Measurements from ENCODE around the gene APMAP. TPM values are rescaled to one million over a fixed set of nuclear protein-coding genes. Genes with fewer than 3 reads are reported as not detected.
A peak's percentile ranks its signal among the peaks of the same experiment; 100 is the strongest.

The APMAP gene
- total RNA-seq, 1 donor from 2014 or later = 71.7 TPM

DNA sequence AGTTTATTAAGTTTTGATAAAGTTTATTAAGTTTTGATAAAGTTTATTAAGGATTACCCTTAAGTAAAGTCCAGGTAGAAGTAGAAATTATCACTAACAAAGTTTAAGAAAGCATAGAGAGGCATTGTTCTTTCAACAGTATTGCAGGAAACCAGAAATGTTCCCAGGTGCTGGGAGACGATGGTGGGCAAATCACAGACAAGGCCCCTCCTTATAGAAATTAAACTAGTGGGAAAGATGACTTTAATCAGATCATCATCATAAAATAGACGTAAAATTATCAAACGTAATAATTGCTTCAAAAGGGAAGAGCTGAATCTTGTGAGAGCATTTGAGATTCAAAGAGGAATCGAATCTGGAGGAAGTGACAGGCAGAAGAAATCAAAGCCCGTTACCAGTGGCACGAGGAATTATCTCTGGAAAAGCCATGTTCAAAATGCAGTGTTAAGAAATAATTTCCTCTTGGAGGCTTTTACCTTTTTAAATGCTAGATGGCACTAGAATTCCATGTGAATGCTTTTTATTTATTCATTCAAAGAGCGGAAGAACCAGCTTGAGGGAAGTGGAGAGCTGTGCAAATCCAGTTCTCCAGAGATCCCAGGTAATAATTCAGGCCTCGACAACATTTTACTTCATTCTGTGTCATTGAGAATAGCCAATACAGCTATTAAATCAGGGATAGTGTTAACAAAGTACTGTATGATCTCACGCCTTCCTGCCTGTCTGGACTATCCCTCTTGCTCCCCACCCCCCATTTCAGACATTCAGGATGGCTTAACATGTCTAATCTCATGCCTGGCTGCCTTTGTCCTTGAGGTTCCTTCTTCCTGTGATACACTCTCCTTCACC is 1.0 kb upstream of the APMAP start:
- Histone ChIP-seq H3K36me3 (no peaks in the 10 kb centered on the region), H4K20me1 (ENCODE audit: low read depth) (peaks cover 11% of the 10 kb centered on the region), H3K27ac (no peak overlapping the region), H3K79me2 (ENCODE audit: low read depth) (peaks cover 35% of the 10 kb centered on the region), H3F3A (ENCODE audit: low read depth) (no peaks in the 10 kb centered on the region), H3K4me3 (peak overlapping the region; percentile 53), H2AFZ (replicated peaks) (no peak overlapping the region), H3K4me1 (peaks cover 13% of the 10 kb centered on the region), H3K9me3 (ENCODE audit: low read depth) (no peaks in the 10 kb centered on the region), H3K27me3 (peaks cover 52% of the 10 kb centered on the region), H3K4me2 (peak overlapping the region; percentile 87), H3K9ac (no peak overlapping the region)
- Mint-ChIP-seq H3K36me3 (no peaks in the 10 kb centered on the region), H3K4me3 (peak overlapping the region; percentile 98), H3K27me3 (ENCODE audit: insufficient read depth, low read depth) (peaks cover 10% of the 10 kb centered on the region), H3K4me1 (peaks cover 39% of the 10 kb centered on the region), H3K27ac (no peak overlapping the region), H3K9me3 (no peaks in the 10 kb centered on the region)
- DNase-seq (ENCODE audit: low spot score) = no peak
- TF ChIP-seq EZH2phosphoT487 (IDR thresholded peaks at IDR 0.05) (no peak), EZH2 (IDR thresholded peaks at IDR 0.05) (no peak)
- TF ChIP-seq, protein P1, sequence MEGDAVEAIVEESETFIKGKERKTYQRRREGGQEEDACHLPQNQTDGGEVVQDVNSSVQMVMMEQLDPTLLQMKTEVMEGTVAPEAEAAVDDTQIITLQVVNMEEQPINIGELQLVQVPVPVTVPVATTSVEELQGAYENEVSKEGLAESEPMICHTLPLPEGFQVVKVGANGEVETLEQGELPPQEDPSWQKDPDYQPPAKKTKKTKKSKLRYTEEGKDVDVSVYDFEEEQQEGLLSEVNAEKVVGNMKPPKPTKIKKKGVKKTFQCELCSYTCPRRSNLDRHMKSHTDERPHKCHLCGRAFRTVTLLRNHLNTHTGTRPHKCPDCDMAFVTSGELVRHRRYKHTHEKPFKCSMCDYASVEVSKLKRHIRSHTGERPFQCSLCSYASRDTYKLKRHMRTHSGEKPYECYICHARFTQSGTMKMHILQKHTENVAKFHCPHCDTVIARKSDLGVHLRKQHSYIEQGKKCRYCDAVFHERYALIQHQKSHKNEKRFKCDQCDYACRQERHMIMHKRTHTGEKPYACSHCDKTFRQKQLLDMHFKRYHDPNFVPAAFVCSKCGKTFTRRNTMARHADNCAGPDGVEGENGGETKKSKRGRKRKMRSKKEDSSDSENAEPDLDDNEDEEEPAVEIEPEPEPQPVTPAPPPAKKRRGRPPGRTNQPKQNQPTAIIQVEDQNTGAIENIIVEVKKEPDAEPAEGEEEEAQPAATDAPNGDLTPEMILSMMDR (IDR thresholded peaks at IDR 0.05) = no peak

DNA sequence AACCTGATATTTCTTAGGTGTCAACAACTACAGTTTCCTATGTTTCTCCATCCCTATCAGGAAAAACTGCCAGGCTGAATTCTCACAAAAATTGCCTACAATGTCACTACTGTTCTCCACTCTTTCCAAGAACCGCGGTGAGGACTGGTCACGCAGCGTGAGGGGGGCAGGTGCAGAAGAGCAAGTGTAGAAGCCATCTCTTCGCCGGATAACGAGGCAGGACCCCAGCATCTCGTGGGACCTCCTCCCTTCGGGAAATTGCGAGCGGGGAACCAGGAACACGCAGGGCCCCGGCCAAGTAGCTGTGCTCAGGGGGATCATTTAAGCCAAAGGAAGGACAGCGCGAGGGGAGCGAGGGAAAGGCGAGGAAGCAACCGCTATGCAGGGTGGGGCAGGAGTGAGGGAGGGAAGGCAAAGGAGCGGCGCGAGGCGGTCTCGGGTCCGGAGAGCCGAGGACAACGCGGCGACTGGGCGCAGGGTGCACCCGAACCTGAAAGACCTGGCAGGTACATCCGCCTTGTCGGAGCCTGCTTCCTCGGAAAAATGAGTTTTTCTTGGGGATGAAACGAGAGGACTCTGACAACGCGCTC is 559 bp downstream of the APMAP start:
- Mint-ChIP-seq H3K9me3 (no peaks in the 10 kb centered on the region), H3K27me3 (ENCODE audit: insufficient read depth, low read depth) (peaks cover 10% of the 10 kb centered on the region), H3K36me3 (no peaks in the 10 kb centered on the region), H3K4me1 (peaks cover 39% of the 10 kb centered on the region), H3K27ac (peak overlapping the region; percentile 14), H3K4me3 (peak overlapping the region; percentile 98)
- no peak overlapping the region for H3K27ac ChIP-seq
- H3K27me3 ChIP-seq = peaks cover 37% of the 10 kb centered on the region
- no peaks in the 10 kb centered on the region for H3F3A ChIP-seq (ENCODE audit: low read depth)
- peak; percentile 18 for TF ChIP-seq EZH2phosphoT487 (IDR thresholded peaks at IDR 0.05)
- TF ChIP-seq, protein P1 (IDR thresholded peaks at IDR 0.05) = no peak
- peak; percentile 20 for TF ChIP-seq EZH2 (IDR thresholded peaks at IDR 0.05)
- peak overlapping the region; percentile 53 for H3K4me3 ChIP-seq
- H4K20me1 ChIP-seq (ENCODE audit: low read depth) = peaks cover 11% of the 10 kb centered on the region
- H3K4me2 ChIP-seq = peak overlapping the region; percentile 87
- H3K36me3 ChIP-seq = no peaks in the 10 kb centered on the region
- H3K9me3 ChIP-seq (ENCODE audit: low read depth) = no peaks in the 10 kb centered on the region
- peak overlapping the region; percentile 23 for H3K9ac ChIP-seq
- peak; percentile 53 for DNase-seq (ENCODE audit: low spot score)
- peaks cover 51% of the 10 kb centered on the region for H3K79me2 ChIP-seq (ENCODE audit: low read depth)
- peak overlapping the region; percentile 18 for H2AFZ ChIP-seq (replicated peaks)
- peaks cover 13% of the 10 kb centered on the region for H3K4me1 ChIP-seq

DNA sequence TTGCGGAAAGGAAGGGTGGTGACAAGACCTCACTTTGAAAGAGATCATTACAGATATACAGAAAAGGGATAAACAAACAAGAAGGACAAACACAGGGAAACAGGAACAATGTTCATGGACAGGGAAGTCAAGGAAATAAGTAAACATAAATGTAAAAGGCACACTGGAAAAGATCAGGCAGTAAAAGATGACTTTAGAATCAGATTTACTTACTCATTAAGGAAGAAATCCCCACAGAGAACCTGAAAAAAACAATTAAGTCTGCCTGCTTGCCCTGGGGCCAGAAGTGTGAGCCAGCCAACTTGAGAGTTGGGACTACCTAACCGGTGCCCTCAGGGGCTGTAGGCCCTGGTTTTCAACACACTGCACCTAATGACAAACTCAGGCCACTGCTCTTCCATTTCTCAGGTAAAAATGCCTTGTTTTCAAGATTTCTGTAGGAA is 1.7 kb downstream of the APMAP start:
- peak overlapping the region; percentile 87 for H3K4me2 ChIP-seq
- no peak overlapping the region for H2AFZ ChIP-seq (replicated peaks)
- peaks cover 25% of the 10 kb centered on the region for H3K27me3 ChIP-seq
- TF ChIP-seq EZH2 (IDR thresholded peaks at IDR 0.05) (no peak), EZH2phosphoT487 (IDR thresholded peaks at IDR 0.05) (no peak)
- TF ChIP-seq, protein P1 (IDR thresholded peaks at IDR 0.05) = no peak
- H3K27ac ChIP-seq = no peak overlapping the region
- no peaks in the 10 kb centered on the region for H3K36me3 Mint-ChIP-seq
- peak overlapping the region; percentile 98 for H3K4me3 Mint-ChIP-seq
- H3K9me3 ChIP-seq (ENCODE audit: low read depth) = no peaks in the 10 kb centered on the region
- H3K27ac Mint-ChIP-seq = no peak overlapping the region
- H3K4me1 Mint-ChIP-seq = peaks cover 35% of the 10 kb centered on the region
- H3K4me1 ChIP-seq = peaks cover 13% of the 10 kb centered on the region
- H3K36me3 ChIP-seq = no peaks in the 10 kb centered on the region
- peak overlapping the region; percentile 53 for H3K4me3 ChIP-seq
- no peaks in the 10 kb centered on the region for H3F3A ChIP-seq (ENCODE audit: low read depth)
- DNase-seq (ENCODE audit: low spot score) = no peak
- H3K9me3 Mint-ChIP-seq = no peaks in the 10 kb centered on the region
- H3K9ac ChIP-seq = no peak overlapping the region
- peaks cover 62% of the 10 kb centered on the region for H3K79me2 ChIP-seq (ENCODE audit: low read depth)
- H3K27me3 Mint-ChIP-seq (ENCODE audit: insufficient read depth, low read depth) = peaks cover 6% of the 10 kb centered on the region
- H4K20me1 ChIP-seq (ENCODE audit: low read depth) = peaks cover 11% of the 10 kb centered on the region

All from neural progenitor cell (in vitro differentiated cells).